Common myeloid progenitor, CD34-positive (primary cell): ENCODE data around the gene SSH2.
A peak's percentile ranks its signal among the peaks of the same experiment; 100 is the strongest.

ENCODE experiments used
- CTCF ChIA-PET: fragments of 350-600 bp; sonication (Branson Sonifier 250); formaldehyde crosslinking; loops from one replicate; lab custom pipeline; 2021; ENCODE audit warnings: antibody characterized with exemption; lab: Charles Lee
- POLR2A ChIA-PET: fragments of 350-600 bp; sonication (Branson Sonifier 250); formaldehyde crosslinking; loops from one replicate; lab custom pipeline; 2021; ENCODE audit warnings: antibody characterized with exemption; lab: Charles Lee
- DNase-seq, 3 donors: peaks; one replicate each; pipeline versions ENCODE4 v3.0.0 to v3.0.0-alpha.2; 2013
- H3K27ac ChIP-seq, 2 experiments: 1 replicate in 1 of 2; 2 replicates in 1 of 2; pipeline ENCODE4 v1.7.0; 2013; ENCODE audit warnings: inconsistent platforms in 2 of 2, low read length in 2 of 2, mild to moderate bottlenecking in 2 of 2, low read depth in 1 of 2, moderate library complexity in 1 of 2; ENCODE audit not compliant: severe bottlenecking in 2 of 2, insufficient read depth in 1 of 2, poor library complexity in 1 of 2
- H3K27me3 ChIP-seq, 5 experiments: replicated peaks in 2 of 5; 1 replicate in 3 of 5; 2 replicates in 2 of 5; pipeline versions ENCODE4 v1.6.1 to v1.7.0; 2013; ENCODE audit warnings: low read length in 4 of 5, mild to moderate bottlenecking in 2 of 5, moderate library complexity in 2 of 5, inconsistent platforms in 1 of 5; ENCODE audit not compliant: insufficient read depth in 5 of 5, control insufficient read depth in 4 of 5
- H3K36me3 ChIP-seq, 4 experiments: 1 replicate in 2 of 4; 2 replicates in 2 of 4; pipeline versions ENCODE4 v1.6.1 to v1.7.0; 2013; ENCODE audit warnings: low read length in 3 of 4, control low read depth in 1 of 4, mild to moderate bottlenecking in 1 of 4; ENCODE audit not compliant: control insufficient read depth in 4 of 4, insufficient read depth in 4 of 4
- H3K4me1 ChIP-seq, 4 experiments: 1 replicate in 3 of 4; 2 replicates in 1 of 4; pipeline versions ENCODE4 v1.6.1 to v1.7.1; 2013; ENCODE audit warnings: low read length in 3 of 4, mild to moderate bottlenecking in 3 of 4, control low read depth in 1 of 4, inconsistent platforms in 1 of 4, moderate library complexity in 1 of 4; ENCODE audit not compliant: control insufficient read depth in 4 of 4, insufficient read depth in 4 of 4; ENCODE audit errors: control extremely low read depth in 1 of 4
- H3K4me3 ChIP-seq, 7 experiments: 1 replicate in 4 of 7; 2 replicates in 3 of 7; pipeline versions ENCODE4 v1.5.1 to v1.7.0; 2013; ENCODE audit warnings: mild to moderate bottlenecking in 7 of 7, low read length in 6 of 7, moderate library complexity in 6 of 7, inconsistent platforms in 2 of 7, low read depth in 2 of 7, control low read depth in 1 of 7; ENCODE audit not compliant: insufficient read depth in 4 of 7, control insufficient read depth in 1 of 7; ENCODE audit errors: extremely low read depth in 1 of 7
- H3K9me3 ChIP-seq, 5 experiments: 1 replicate in 4 of 5; 2 replicates in 1 of 5; pipeline versions ENCODE4 v1.6.1 to v1.7.1; 2013; ENCODE audit warnings: low read length in 4 of 5, mild to moderate bottlenecking in 2 of 5, inconsistent platforms in 1 of 5, low read depth in 1 of 5, moderate library complexity in 1 of 5; ENCODE audit not compliant: control insufficient read depth in 4 of 5, insufficient read depth in 2 of 5; ENCODE audit errors: control extremely low read depth in 1 of 5
- WGBS: methylation state at CpG from one replicate; pipeline ENCODE4 v1.1.5; 2013; ENCODE audit not compliant: insufficient coverage; 5-methylcytosine and 5-hydroxymethylcytosine counted together

Gene SSH2

GRCh38 chr17:29918016-29918415 lies 12.0 kb downstream of the SSH2 start:
- Histone ChIP-seq H3K4me3 (no peak overlapping the region), H3K4me1 (peaks cover 5 to 15% (median 11%) of the 10 kb centered on the region in 4 experiments), H3K9me3 (no peaks in the 10 kb centered on the region), H3K36me3 (peaks cover 0 to 4% (median 1%) of the 10 kb centered on the region in 4 experiments), H3K27ac (no peak overlapping the region), H3K27me3 (no peaks in the 10 kb centered on the region)
- CTCF ChIA-PET = interaction anchor here (5.4 kb wide), 1 partner anchor 13 kb away, joined by 37 read pairs; the partner anchor contains the start of gene SSH2
- 100% methylated on average over 1 of the region's 1 CpG for WGBS
- DNase-seq = no peak
- POLR2A ChIA-PET = no interaction called here

- no peak overlapping the region for H3K4me3 ChIP-seq
- ChIA-PET CTCF (interaction anchor here (0.8 kb wide), 1 partner anchor 16 kb away, joined by 3 read pairs; no protein-coding TSS in a partner anchor), POLR2A (no interaction called here)
Measured at GRCh38 chr17:29914819-29915537, 15.1 kb downstream of the SSH2 start.

GRCh38 chr17:29911641-29912177 lies 18.3 kb downstream of the SSH2 start:
- Histone ChIP-seq H3K9me3 (peaks cover 0 to 4% (median 0%) of the 10 kb centered on the region in 5 experiments), H3K36me3 (peaks cover 0 to 4% (median 1%) of the 10 kb centered on the region in 4 experiments), H3K27me3 (no peaks in the 10 kb centered on the region), H3K4me3 (no peak overlapping the region), H3K4me1 (no peaks in the 10 kb centered on the region), H3K27ac (no peak overlapping the region)
- DNase-seq = no peak
- ChIA-PET CTCF (interaction anchor here (1.3 kb wide), 2 partner anchors 19 to 102 kb away, joined by 3 read pairs; partner anchors contain the start of gene SSH2), POLR2A (no interaction called here)

More at GRCh38 chr17:29914819-29915537, 15.1 kb downstream of the SSH2 start:
- no peak for DNase-seq
- Histone ChIP-seq H3K27me3 (no peaks in the 10 kb centered on the region), H3K9me3 (no peaks in the 10 kb centered on the region), H3K27ac (no peak overlapping the region), H3K4me1 (peaks cover 5 to 15% (median 11%) of the 10 kb centered on the region in 4 experiments), H3K36me3 (peaks cover 0 to 4% (median 1%) of the 10 kb centered on the region in 4 experiments)
- 100% methylated on average over 1 of the region's 2 CpGs for WGBS

GRCh38 chr17:29909236-29910003 lies 20.6 kb downstream of the SSH2 start:
- Histone ChIP-seq H3K9me3 (peaks cover 0 to 19% (median 9%) of the 10 kb centered on the region in 5 experiments), H3K4me3 (no peak overlapping the region), H3K27ac (no peak overlapping the region), H3K36me3 (peaks cover 0 to 8% (median 1%) of the 10 kb centered on the region in 4 experiments), H3K27me3 (no peaks in the 10 kb centered on the region), H3K4me1 (no peaks in the 10 kb centered on the region)
- peak in 2 of 3 donors; percentile 9 to 26 for DNase-seq
- CTCF ChIA-PET = interaction anchor here (1.1 to 1.6 kb wide), 2 partner anchors 22 to 112 kb away, joined by 3 to 7 read pairs; no protein-coding TSS in a partner anchor
- POLR2A ChIA-PET = no interaction called here
- WGBS = 100% methylated on average over 1 of the region's 6 CpGs

GRCh38 chr17:29906969-29907368 lies 23.1 kb downstream of the SSH2 start:
- H3K4me3 ChIP-seq = no peak overlapping the region
- H3K4me1 ChIP-seq = no peaks in the 10 kb centered on the region
- no CpG with 5 or more reads among the region's 2 CpGs for WGBS
- H3K36me3 ChIP-seq = peaks cover 0 to 4% (median 0%) of the 10 kb centered on the region in 4 experiments
- CTCF ChIA-PET = interaction anchor here (1.3 to 1.7 kb wide), 2 partner anchors 15 to 25 kb away, joined by 3 to 4 read pairs; no protein-coding TSS in a partner anchor
- no peaks in the 10 kb centered on the region for H3K27me3 ChIP-seq
- POLR2A ChIA-PET = interaction anchor here (0.7 kb wide), 1 partner anchor 77 kb away, joined by 3 read pairs; no protein-coding TSS in a partner anchor
- DNase-seq = no peak
- H3K9me3 ChIP-seq = peaks cover 0 to 19% (median 9%) of the 10 kb centered on the region in 5 experiments
- no peak overlapping the region for H3K27ac ChIP-seq

- no peak overlapping the region for H3K27ac ChIP-seq
- 100% methylated on average over 3 of the region's 3 CpGs for WGBS
- H3K4me1 ChIP-seq = no peaks in the 10 kb centered on the region
- H3K27me3 ChIP-seq = no peaks in the 10 kb centered on the region
- DNase-seq = no peak
- H3K36me3 ChIP-seq = peaks cover 0 to 4% (median 0%) of the 10 kb centered on the region in 4 experiments
- CTCF ChIA-PET = interaction anchor here (1.3 to 2.0 kb wide), 3 partner anchors 14 to 26 kb away, joined by 3 to 5 read pairs (median 4); no protein-coding TSS in a partner anchor
- peaks cover 0 to 19% (median 9%) of the 10 kb centered on the region in 5 experiments for H3K9me3 ChIP-seq
- H3K4me3 ChIP-seq = no peak overlapping the region
- POLR2A ChIA-PET = no interaction called here
Measured at GRCh38 chr17:29905879-29906167, 24.2 kb downstream of the SSH2 start.
